ENCODE results near the gene ITGAL. TPM values are rescaled to one million over a fixed set of nuclear protein-coding genes. Genes with fewer than 3 reads are reported as not detected.

ITGAL gene
- total and polyA plus RNA-seq, 2 of the 13 experiments (the other 11 are each of a cell fraction or from before 2014, with no cell fraction given): 0.86 to 1.2 TPM

GRCh38 chr16:30521873-30522641 is 49.5 kb downstream of the ITGAL start (continued):
- TF ChIP-seq RORA (CRISPR knock-in tag; IDR thresholded peaks at IDR 0.05) (no peak), MBNL3 (CRISPR knock-in tag; conservative IDR thresholded peaks at IDR 0.05) (no peak), IRF1 (CRISPR knock-in tag; IDR thresholded peaks at IDR 0.05; ENCODE audit: low read depth) (0 out of 2 replicates have a peak, but pooled peaks have one; percentile 29), ZNF777 (CRISPR knock-in tag; IDR thresholded peaks at IDR 0.05) (no peak), BORCS8-MEF2B (CRISPR knock-in tag; IDR thresholded peaks at IDR 0.05) (peak; percentile 90), MTF2 (CRISPR knock-in tag; IDR thresholded peaks at IDR 0.05; ENCODE audit: borderline replicate concordance) (no peak), TRIM22 (IDR thresholded peaks at IDR 0.05) (no peak), ZNF780A (CRISPR knock-in tag; IDR thresholded peaks at IDR 0.05) (no peak), ATM (IDR thresholded peaks at IDR 0.05; ENCODE audit: borderline replicate concordance) (no peak), ZNF878 (CRISPR knock-in tag; IDR thresholded peaks at IDR 0.05) (no peak), MLXIP (CRISPR knock-in tag; IDR thresholded peaks at IDR 0.05; ENCODE audit: borderline replicate concordance) (no peak), TOE1 (CRISPR knock-in tag; IDR thresholded peaks at IDR 0.05) (no peak), ZNF577 (CRISPR knock-in tag; IDR thresholded peaks at IDR 0.05; ENCODE audit: borderline replicate concordance, low read depth) (no peak), CENPX (CRISPR knock-in tag; IDR thresholded peaks at IDR 0.05) (no peak), DR1 (CRISPR knock-in tag; IDR thresholded peaks at IDR 0.05) (no peak), SKIL (CRISPR knock-in tag; IDR thresholded peaks at IDR 0.05; ENCODE audit: borderline replicate concordance) (no peak), ZC3H13 (CRISPR knock-in tag; IDR thresholded peaks at IDR 0.05) (no peak), SIN3A (IDR thresholded peaks at IDR 0.05; ENCODE audit: borderline replicate concordance, low read depth, low read length) (no peak), DNMT1 (CRISPR knock-in tag; IDR thresholded peaks at IDR 0.05) (no peak), YEATS4 (CRISPR knock-in tag; IDR thresholded peaks at IDR 0.05; ENCODE audit: borderline replicate concordance) (peak; percentile 56; the same call in 1 of the 2 replicates), ZFY (CRISPR knock-in tag; IDR thresholded peaks at IDR 0.05) (peak; percentile 52; the same call in 1 of the 2 replicates), ELF1 (CRISPR knock-in tag; IDR thresholded peaks at IDR 0.05) (no peak; the same call in 1 of the 2 replicates), HNRNPK (IDR thresholded peaks at IDR 0.05; ENCODE audit: low read depth, low read length, poor library complexity, severe bottlenecking) (no peak)
